SH-SY5Y (cell line): ENCODE data around the gene CNNM3.

Experiments used
- GATA2 ChIP-seq: IDR thresholded peaks from 2 replicates; pipeline ENCODE4 v1.6.1; 2011; ENCODE audit warnings: mild to moderate bottlenecking, low read depth, low read length
- GATA3 ChIP-seq: IDR thresholded peaks from 2 replicates; pipeline ENCODE4 v1.6.1; 2011; ENCODE audit warnings: low read depth, mild to moderate bottlenecking, low read length, moderate library complexity

CNNM3 gene

GRCh38 chr2:96822786-96823185 lies 6.7 kb downstream of the CNNM3 start:
- TF ChIP-seq GATA2 (no peak), GATA3 (no peak)

GRCh38 chr2:96823198-96823597 lies 7.1 kb downstream of the CNNM3 start:
- no peak for TF ChIP-seq GATA2
- no peak for TF ChIP-seq GATA3

DNA sequence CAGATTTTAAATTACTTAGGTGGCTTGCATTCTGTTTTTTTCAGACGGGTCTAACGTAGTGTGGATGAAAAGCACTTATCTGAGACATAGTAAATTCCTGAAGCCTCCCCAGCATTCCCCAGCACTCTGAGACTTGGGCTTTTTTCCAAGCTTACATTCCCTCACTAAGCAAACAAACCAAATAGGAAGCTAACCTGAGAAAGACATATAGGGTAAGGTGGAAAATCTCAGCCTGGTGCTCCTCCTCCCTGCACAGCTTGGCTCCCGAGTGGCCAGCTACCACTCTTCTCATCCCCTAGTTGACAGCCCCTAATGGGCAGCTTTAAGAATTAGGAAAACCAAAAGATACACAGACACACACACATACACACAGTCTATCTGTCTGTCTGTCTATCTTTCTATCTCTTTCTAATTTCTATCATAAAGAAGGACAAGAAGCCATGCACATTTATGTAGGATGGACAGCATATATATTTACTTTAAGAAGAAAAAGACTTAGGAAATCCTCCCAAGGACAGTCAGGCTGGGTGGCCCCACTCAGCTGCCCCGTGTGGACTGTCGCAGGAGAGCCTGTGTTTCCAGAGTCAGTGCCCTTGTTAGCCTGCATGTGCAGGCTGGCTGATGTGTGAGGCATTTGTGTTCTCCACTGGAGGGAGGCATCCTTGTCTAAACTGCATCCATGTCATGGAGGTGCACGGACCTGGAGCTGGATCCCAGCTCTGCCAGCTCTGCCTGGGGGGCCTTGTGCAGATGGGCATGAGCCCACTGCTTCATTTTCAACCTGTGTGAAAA lies 8.2 kb downstream of the CNNM3 start:
- TF ChIP-seq GATA2 = no peak
- TF ChIP-seq GATA3 = no peak

GRCh38 chr2:96825057-96825456 lies 9.0 kb downstream of the CNNM3 start:
- TF ChIP-seq GATA2 (no peak), GATA3 (no peak)

DNA sequence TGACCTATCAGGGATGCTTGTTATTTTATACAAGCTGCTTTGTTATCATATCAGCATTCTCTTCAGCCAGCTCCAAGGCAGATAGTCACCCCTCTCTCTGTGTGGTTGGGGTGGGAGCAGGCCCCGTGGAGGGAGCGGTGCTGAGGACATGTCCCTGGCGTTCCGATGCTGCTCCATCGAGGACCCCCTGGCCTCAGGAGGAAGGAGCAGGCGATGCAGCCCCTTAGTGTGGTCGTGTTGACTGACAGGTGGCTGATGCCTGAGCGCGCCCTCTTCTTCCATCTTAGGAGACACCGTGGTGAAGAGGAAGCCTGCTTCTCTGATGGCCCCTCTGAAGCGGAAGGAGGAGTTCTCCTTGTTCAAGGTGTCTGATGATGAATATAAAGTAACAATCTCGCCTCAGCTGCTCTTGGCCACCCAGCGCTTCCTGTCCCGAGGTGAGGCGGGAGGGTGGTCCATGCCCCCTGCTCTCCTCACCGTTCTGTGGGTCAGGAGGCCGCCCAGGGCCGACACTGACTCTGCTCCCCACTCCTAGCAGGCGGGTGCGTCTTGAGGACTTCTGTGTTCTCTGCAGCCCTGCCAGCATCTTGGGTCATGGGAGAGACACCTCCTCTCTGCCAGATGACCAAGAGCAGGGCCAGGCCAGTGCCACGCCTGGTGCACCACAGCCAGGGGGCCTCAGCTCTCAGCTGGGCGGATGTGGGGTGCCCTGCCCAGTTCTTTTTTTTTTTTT lies 10.6 kb downstream of the CNNM3 start:
- TF ChIP-seq GATA2 = no peak
- TF ChIP-seq GATA3 = no peak

DNA sequence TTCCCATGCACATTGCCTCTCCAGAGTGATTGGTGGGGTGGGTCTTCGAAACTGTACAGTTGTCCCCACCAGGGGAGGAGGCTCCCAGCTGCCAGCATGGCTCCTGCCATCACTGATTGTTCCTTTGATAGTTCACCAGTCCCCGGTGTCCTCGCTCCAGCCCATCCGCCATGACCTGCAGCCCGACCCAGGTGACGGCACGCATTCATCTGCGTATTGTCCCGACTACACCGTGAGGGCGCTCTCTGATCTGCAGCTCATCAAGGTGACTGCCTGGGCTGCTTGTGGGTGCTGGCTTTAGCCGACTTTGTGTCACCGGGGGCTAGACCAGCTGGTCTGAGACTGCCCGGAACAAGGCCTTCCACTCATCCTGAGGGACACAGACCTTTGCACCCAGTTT lies 12.4 kb downstream of the CNNM3 start:
- TF ChIP-seq GATA3 = no peak
- no peak for TF ChIP-seq GATA2

GRCh38 chr2:96828874-96829273 lies 12.8 kb downstream of the CNNM3 start:
- no peak for TF ChIP-seq GATA3
- no peak for TF ChIP-seq GATA2

DNA sequence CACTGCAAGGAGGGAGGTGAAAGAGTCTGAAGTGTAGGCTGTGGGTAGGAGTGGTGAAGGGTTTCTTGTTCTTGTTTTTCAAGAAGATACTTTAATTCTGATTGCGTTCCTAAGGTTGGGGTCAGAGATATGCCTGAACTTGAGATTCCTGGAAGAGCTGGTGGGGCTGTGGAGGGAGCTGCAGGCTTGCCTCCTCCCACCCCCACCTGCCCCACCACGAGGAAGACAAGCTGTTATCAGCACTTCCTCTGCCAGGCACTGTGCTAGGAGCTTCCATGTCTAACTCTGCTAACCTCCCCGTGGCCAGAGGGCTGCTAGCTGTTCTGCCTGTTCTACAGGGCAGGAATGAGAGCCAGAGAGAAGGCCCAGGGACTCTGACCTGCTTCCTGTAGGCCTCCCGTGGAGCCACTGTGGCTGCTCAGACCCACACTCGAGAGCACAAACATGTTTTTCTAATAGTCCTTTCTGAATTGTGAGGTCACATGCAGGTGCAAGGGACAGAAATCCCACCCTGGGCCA lies 14.0 kb downstream of the CNNM3 start:
- TF ChIP-seq GATA2 = no peak
- no peak for TF ChIP-seq GATA3

DNA sequence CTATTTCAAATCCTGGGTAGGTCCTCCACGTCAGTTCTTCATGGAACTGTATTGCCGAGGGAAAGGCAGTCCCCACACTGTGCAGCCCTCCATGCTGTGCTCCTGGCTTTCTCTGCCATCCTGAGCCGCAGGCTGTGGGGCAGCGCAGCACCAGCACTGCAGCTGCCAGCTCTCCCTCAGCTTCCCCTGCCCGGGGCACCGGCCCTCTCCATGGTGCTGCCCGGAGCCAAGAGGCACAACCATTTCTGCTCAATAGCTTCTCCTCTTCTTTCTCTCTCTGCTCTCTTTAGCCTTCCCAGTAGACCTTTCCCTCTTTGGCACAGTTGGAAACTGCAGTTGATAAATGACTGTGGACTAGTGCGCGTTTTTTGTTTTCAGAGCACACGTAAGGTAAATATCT lies 15.6 kb downstream of the CNNM3 start:
- TF ChIP-seq GATA3 (no peak), GATA2 (no peak)

DNA sequence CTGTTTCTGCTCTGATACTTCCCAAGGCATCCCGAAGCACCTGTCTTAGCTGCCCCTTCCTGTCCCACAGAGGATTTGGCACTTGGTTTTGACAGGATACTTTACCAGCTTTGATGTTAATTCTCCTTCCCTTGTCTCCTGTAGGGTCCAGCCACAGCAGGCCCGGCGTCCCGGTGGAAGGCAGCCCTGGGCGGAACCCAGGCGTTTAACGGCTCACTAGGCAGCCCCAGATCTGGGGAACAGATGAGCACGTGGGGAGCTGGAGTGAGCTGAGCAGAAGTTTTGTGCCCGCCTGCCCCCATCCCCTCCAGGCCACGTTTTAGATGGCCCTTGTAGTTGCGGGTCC lies 16.3 kb downstream of the CNNM3 start:
- no peak for TF ChIP-seq GATA3
- no peak for TF ChIP-seq GATA2

DNA sequence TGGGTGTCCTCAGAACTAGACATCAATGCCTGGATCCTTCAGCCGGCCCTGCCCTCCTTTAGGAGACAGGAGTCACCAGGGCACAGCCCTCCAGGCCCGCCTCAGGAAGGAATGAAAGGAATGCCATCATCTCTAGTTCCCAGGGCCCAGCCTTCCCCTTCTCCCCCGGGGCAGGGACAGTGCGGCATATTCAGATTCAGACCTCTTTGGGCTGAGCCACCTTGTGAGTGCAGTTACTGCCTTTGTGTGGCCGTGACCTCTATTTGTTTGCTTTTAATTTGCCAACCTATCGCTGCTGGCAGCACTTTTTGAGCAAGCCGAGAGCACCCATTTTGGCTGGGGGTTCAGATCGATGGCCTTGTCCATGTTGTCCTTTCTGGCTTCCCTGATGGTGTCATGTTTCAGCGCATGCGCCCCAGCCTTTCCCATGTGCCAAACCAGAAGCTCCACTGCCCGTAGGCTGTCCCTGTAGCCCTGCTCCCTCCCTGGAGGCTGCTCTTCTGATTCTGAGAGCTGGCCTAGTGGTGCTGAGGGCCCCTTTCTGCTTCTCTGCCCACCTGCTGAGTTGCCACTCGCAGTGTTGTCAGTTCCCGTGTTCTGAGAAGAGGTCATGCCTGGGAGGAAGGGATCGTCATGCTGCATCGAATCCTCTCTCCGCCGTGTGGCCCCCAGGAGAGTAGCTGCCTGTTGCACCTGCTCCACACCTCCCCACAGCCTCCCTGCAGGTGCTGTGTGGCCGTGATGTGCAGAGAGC lies 16.9 kb downstream of the CNNM3 start:
- TF ChIP-seq GATA2 = no peak
- TF ChIP-seq GATA3 = no peak

GRCh38 chr2:96835830-96836229 lies 19.8 kb downstream of the CNNM3 start:
- no peak for TF ChIP-seq GATA3
- no peak for TF ChIP-seq GATA2

DNA sequence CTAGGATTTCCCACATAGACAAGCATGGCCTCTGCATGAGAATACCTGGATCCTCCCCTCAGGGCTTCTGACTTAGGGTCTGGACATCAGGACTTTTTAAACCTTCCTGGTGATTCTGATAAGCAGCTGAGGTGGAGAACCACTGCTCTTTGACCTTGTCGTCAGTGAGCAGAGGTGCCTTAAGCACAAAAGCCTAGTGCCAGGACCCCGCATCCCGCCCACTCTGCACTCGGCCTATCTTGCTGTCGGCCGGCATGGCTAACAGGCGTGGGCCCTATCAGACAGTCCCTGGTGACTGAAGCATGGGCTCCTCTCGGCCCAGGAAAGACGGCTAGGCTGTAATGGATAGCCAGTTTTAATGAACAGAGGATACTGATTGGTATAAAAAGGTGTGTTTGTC lies 21.5 kb downstream of the CNNM3 start:
- TF ChIP-seq GATA3 (no peak), GATA2 (no peak)
